ENCODE data around the gene FBN3. TPM values are rescaled to one million over a fixed set of nuclear protein-coding genes. Genes with fewer than 3 reads are reported as not detected.

FBN3 gene
- total and polyA plus RNA-seq, 11 donors, result 0.32 TPM; not detected in 10

- DNase-seq (no peak), ATAC-seq (no peak)
- Histone ChIP-seq H3K27me3 (peaks cover 0 to 8% (median 0%) of the 10 kb centered on the region in 9 donors), H3K4me3 (no peak overlapping the region), H3K36me3 (no peaks in the 10 kb centered on the region), H3K9me3 (no peaks in the 10 kb centered on the region), H3K4me1 (no peaks in the 10 kb centered on the region), H3K27ac (no peak overlapping the region)
- WGBS, 4 donors, result 72 to 76% (median 74%) methylated on average over 20 of the region's 20 CpGs
- intact Hi-C loops (cut with DNase I), result no loop called here
- TF ChIP-seq CTCF (IDR thresholded peaks at IDR 0.05), result no peak
- TF ChIP-seq POLR2A (IDR thresholded peaks at IDR 0.05), result no peak
Observed at GRCh38 chr19:8132858-8133458, 16.4 kb downstream of the FBN3 start.

- ATAC-seq (no peak), DNase-seq (no peak)
- 55 to 74% (median 65%) methylated on average over 14 to 26 of the region's 26 CpGs for WGBS, 4 donors
- Histone ChIP-seq H3K4me3 (no peak overlapping the region), H3K4me1 (no peaks in the 10 kb centered on the region), H3K27ac (no peak overlapping the region), H3K27me3 (peaks cover 0 to 8% (median 0%) of the 10 kb centered on the region in 9 donors), H3K36me3 (no peaks in the 10 kb centered on the region), H3K9me3 (no peaks in the 10 kb centered on the region)
- intact Hi-C loops (cut with DNase I), result no loop called here
- no peak for TF ChIP-seq CTCF (IDR thresholded peaks at IDR 0.05)
- no peak for TF ChIP-seq POLR2A (IDR thresholded peaks at IDR 0.05)
Observed at GRCh38 chr19:8131517-8131916, 17.9 kb downstream of the FBN3 start.

GRCh38 chr19:8129061-8129618, 20.3 kb downstream of the FBN3 start:
- intact Hi-C loops (cut with DNase I), result no loop called here
- Histone ChIP-seq H3K4me1 (no peaks in the 10 kb centered on the region), H3K4me3 (no peak overlapping the region), H3K9me3 (no peaks in the 10 kb centered on the region), H3K27ac (no peak overlapping the region), H3K27me3 (peaks cover 0 to 8% (median 0%) of the 10 kb centered on the region in 9 donors), H3K36me3 (no peaks in the 10 kb centered on the region)
- no peak for TF ChIP-seq POLR2A (IDR thresholded peaks at IDR 0.05)
- no peak for TF ChIP-seq CTCF (IDR thresholded peaks at IDR 0.05)
- ATAC-seq, result peak in 1 of 4 donors; percentile 27
- no peak for DNase-seq
- WGBS, 4 donors, result 82 to 90% (median 88%) methylated on average over 16 to 20 of the region's 20 CpGs

GRCh38 chr19:8128551-8128950, 20.8 kb downstream of the FBN3 start:
- Histone ChIP-seq H3K27me3 (peaks cover 0 to 8% (median 0%) of the 10 kb centered on the region in 9 donors), H3K4me1 (no peaks in the 10 kb centered on the region), H3K4me3 (no peak overlapping the region), H3K9me3 (no peaks in the 10 kb centered on the region), H3K27ac (no peak overlapping the region), H3K36me3 (no peaks in the 10 kb centered on the region)
- TF ChIP-seq POLR2A (IDR thresholded peaks at IDR 0.05), result no peak
- TF ChIP-seq CTCF (IDR thresholded peaks at IDR 0.05), result no peak
- intact Hi-C loops (cut with DNase I), result no loop called here
- no peak for DNase-seq
- no peak for ATAC-seq
- 86 to 96% (median 91%) methylated on average over 8 of the region's 8 CpGs for WGBS, 4 donors

Measured in heart left ventricle (tissue), 16 donors.